Cardiac fibroblast (primary cell): ENCODE measurements around the gene GOLGB1.
A peak's percentile ranks its signal among the peaks of the same experiment; 100 is the strongest.

Experiments
- DNase-seq, 2 donors: peaks; one replicate each; pipeline versions ENCODE4 v3.0.0 to v3.0.0-alpha.2; 2010; ENCODE audit warnings: low read depth in 2 of 2
- H3K4me3 ChIP-seq, 2 donors: replicated peaks in 1 of 2; 1 replicate in 1 of 2; 2 replicates in 1 of 2; pipeline ENCODE4 v1.5.1; 2011; ENCODE audit warnings: low read depth in 2 of 2, low read length in 2 of 2, mild to moderate bottlenecking in 2 of 2, moderate library complexity in 1 of 2
- CTCF ChIP-seq: IDR thresholded peaks from one replicate; pipeline ENCODE4 v1.5.1; 2011; ENCODE audit warnings: low read depth, mild to moderate bottlenecking, low read length, inconsistent platforms

GOLGB1 gene

GRCh38 chr3:121665488-121665887, 84.1 kb downstream of the GOLGB1 start:
- DNase-seq: no peak
- no peak overlapping the region for H3K4me3 ChIP-seq
- no peak for TF ChIP-seq CTCF

GRCh38 chr3:121663171-121663847, 86.2 kb downstream of the GOLGB1 start:
- no peak for TF ChIP-seq CTCF
- H3K4me3 ChIP-seq: no peak overlapping the region
- no peak for DNase-seq

GRCh38 chr3:121662742-121663141, 86.8 kb downstream of the GOLGB1 start:
- TF ChIP-seq CTCF: no peak

GRCh38 chr3:121661376-121661775, 88.2 kb downstream of the GOLGB1 start:
- H3K4me3 ChIP-seq: no peak overlapping the region
- TF ChIP-seq CTCF: no peak
- no peak for DNase-seq

More at GRCh38 chr3:121662742-121663141, 86.8 kb downstream of the GOLGB1 start:
- no peak for DNase-seq
- no peak overlapping the region for H3K4me3 ChIP-seq

GRCh38 chr3:121660356-121661171, 89.0 kb downstream of the GOLGB1 start, which contains the start of gene HCLS1:
Gene HCLS1 (minus strand): TSS chr3:121660903. CDS start chr3:121658347, 2,556 bp downstream.
- peak within 1 kb of the TSS in 1 of 2 donors; percentile 7 for H3K4me3 ChIP-seq
- no peak for TF ChIP-seq CTCF
- peak; percentile 5 to 44 for DNase-seq

- DNase-seq: peak in 1 of 2 donors; percentile 18
- no peak overlapping the region for H3K4me3 ChIP-seq
- no peak for TF ChIP-seq CTCF
Observed at GRCh38 chr3:121659586-121659985, 90.0 kb downstream of the GOLGB1 start.
